ENCODE results near the gene VSIG4.
"Not testable (repeated sequence)": the region's sequence is repeated elsewhere in the genome, so short reads cannot be mapped to it uniquely, and the experiment has no call there.

Gene VSIG4

DNA sequence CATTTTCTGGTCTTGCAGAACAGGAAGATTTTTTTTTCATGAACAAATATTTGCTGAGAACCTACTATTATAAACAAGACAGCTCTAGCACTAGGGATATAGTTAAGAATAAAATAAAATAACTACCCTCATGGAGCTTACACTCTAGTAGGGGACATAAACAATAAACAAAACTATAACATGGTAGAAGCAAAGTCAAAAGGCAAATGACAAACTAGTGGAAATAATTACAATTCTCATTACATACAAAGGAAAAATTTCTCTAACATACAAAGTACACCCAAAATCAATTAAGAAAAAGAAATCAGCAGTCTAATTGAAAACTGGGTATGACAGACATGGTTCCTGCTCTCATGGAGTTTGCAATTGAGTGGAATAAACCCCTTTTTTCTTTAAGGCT is 32.0 kb downstream of the VSIG4 start:
- no peak for DNase-seq

DNA sequence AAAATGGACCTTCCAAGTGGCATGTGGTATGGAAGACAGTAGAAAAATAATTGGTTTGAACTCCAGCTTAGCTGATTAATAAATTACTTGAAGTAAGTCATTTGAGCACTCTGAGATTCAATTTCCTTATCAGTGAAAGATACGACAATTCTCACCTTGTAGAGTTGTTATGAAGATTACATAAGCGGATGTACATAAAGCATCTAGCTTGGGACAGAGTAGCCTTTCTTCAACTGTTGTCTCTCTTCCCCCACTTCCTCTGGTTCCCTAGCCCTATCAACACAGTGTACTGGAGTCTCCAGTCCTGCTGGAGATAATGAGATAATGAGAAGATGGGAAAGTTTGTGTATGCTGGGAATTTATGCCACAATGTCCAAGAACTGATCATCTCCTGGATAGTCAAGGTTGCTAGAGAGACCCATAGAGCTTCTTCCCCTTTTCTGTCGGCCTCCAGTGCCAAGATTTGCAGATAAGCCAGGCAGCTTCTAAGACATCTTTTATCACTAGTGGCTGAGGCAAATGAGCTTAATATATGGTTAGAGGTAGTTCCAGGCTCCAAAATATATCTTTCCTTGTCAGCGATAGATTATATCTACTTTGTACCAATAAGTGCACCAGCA is 33.9 kb downstream of the VSIG4 start:
- no peak for DNase-seq

DNA sequence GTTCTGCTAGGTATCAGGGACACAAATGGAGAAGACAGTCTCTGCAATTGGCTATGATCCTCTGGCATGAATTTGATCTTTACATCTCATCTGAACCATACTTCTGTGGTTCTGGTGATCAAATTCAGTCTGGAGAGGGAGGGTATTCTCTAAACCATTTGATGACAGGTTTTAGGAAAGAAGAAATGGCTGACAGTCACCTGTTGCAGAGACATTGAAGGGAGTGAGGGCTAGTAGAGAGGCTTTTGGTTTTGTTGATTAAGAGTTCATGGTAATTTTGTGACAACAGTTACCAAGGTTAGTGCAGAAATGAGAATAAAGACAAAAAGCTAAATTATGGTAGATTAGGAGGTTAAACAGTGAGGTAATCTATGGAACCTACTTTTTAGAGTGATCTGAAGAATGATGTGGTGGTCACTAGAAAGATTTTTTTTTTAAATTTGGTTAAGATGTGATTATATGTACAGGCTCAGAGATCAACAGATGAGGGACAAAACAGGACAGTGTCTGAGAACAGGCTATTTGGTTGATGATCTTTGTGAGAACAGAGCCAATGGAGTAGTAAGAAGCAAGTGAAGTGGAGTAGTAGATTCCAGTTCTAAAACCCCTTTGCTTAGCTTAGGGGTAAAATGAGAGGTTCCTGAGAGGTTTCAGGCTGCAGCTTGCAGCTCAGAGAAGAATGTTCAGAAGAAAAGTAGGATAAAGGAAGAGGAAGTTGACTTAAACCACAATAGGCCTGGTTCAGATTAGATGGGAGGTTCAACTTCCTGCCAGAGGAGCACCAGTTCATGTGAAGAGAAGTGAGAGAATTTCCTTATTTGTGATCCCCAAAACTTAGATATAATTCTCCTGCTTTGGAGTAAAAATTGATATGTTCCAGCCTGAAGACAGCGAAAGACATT is 34.7 kb downstream of the VSIG4 start:
- no peak for DNase-seq

DNA sequence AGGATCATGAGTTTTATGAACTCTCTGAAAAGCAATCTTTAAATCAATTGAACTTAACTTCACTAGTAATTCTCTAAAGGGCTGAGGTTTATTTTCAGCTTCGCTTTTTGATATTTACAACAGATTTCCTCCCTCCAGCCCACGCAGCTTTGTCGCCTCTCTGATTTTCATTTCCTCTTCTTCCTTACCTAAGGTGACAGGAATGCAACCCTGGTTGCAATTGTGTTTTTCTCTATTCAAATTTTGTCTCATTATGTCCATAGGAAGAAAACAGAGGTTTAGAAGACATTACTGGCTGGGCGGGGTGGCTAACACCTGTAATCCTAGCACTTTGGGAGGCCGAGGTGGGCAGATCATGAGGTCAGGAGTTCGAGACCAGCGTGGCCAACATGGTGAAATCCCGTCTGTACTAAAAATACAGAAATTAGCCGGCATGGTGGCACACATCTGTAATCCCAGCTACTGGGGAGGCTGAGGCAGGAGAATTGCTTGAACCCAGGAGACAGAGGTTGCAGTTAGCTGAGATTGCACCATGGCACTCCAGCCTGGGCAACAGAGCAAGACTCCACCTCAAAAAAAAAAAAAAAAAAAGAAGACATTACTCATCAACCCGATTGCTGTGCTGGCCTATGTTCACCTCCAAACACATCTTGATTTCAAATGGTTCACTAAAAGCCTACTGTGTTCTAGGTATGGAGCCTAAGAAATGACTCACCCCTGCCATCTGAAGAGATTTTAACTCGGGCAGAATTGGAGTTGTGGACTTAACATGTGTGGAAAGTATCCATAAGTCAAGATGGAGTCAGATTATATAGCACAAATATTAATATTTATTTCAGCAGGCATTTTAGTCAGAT is 36.8 kb downstream of the VSIG4 start:
- DNase-seq = no peak

DNA sequence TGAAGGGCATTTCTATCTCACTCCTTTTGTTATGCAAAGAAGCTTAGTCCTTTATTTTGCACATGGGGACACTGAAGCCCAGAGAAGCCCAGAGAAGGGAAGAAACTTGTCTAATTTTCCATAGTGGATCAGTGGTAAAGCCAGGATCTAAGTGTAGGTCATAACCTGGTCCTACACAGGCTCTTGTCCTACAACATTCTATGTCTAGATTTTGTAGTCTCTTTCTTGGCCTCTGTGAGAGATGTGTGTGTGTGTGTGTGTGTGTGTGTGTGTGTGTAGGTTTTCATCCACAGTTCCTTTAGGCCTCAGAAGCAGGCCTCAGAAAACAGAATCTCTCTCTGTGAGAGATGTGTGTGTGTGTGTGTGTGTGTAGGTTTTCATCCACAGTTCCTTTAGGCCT is 38.3 kb downstream of the VSIG4 start:
- DNase-seq = no peak

DNA sequence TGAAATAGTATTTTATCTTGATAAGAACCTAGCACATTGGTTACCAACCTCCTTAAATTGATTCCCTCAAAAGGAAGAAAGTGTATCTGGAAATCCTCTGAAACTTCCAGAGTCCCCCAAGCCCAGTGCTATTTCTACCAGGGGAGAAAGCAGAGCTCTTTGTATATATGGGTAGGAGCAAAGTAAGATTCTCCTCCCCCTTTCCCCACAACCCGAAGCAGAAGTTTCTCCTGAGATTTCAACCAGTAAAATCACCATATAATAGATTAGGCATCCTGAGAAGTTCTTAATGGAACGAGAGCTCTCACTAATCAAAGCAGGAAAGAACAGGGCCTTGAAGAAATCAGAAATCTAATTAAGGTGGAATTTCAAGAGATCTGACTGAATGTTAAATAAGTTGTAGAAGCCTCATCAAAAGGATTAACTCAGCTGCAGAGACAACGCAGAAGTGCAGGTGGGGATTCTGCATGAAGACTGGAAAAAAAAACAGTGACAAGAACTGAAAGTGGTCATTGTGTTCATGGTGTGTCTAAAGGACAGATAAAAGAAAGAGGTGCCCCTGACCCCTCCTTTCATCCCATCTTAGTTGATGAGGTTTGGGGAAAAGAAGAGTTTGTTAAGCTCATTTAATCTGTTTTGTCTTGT is 39.1 kb downstream of the VSIG4 start:
- no peak for DNase-seq

DNA sequence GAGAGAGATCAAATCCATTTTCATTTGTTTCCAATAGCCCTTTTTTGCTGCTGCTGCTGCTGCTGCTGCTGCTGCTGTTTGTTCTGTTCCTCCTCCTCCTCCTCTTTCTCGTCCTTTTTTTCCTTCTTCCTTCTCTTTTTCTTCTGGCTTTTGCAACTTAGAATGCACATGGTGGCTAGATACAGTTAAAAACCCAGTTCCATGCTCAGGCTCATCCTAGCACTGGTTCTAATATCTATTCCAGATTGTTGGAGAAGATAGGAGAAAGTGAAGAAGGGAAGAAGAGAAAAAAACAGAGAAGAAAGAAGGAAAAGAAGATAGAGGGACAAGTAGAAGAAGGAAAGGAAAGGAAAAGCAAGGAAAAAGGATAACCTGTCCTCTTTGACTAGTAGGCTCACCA is 39.7 kb downstream of the VSIG4 start:
- DNase-seq = no peak

DNA sequence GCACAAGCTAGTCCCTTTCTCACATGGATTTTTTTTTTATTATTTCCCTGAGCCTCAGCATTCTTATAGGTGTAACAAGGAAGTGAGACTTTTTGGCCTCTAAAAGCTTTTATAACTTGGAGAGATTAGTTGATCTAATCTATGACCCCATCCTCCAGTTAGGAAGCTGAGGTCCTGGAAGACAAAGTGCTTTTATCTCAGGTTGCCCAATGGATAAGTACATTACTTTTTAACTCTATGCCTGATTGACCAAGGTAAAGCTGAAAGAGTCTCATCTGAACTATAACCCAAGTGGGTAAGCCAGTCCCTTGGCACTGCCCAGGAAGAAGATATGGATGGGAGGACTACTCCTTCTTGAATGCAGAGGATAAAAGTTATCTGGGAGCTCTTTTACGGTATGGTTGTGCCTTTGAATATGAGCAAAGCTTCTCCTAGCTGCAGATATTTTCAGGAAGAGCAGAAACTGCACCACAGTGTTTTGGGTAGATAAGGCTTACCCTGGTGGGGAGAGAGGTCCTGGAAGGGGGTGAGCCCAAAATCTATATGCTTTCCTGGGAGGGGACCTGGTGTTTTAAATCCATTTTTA is 40.2 kb downstream of the VSIG4 start:
- DNase-seq = no peak

DNA sequence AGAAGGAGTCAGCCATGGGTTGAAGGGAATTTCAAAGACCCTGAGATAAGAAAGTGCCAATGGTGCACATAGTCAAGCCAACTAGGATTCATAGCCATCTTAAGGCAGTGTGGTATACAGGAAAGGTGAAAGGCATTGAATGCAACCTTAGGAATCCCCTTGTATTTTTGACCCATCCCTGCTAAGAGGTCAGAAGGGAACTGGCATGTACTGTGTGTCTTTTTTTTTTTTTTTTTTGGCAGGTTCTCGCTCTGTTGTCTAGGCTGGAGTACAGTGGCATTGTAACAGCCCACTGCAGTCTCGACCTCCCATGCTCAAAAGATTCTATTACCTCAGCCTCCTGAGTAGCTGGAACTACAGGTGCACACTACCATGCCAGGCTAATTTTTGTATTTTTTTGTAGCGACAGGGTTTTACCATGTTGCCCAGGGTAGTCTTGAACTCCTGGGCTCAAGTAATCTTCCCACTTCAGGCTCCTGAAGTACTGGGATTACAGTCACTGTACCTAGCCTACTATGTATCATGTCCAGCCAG is 40.8 kb downstream of the VSIG4 start:
- no peak for DNase-seq

DNA sequence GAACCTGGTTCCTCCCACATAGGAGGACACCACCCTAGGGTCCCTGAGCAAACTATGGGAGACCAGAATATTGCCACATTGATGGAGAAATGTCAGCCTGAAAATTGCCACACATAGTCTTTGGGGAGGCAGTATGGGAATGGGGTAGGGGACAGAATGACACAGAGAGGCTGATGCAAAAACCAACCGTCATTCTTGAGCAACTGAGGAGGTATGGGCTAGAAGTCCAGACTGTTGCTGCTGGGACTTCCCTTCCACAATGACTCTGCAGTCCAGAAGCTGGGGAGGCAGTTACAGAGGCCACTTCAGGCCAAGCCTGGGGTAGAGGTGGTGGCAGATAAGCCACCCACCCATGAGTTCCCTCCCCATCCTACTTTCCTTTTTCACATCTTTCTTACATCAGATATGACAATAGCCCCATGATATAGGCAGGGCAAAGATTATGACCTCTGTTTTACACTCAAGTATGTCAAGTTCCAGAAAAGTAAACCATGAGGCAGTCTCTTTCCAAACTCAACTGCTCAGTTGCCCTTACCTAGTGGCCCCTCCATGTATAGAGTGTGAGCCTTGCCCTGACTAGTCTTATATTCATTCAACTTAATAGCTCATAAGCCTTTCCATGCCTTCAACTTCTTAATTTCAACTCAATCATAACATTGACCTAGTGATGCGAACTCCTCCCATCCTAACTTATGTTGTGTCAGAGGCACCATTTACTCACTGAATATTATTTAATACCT is 41.7 kb downstream of the VSIG4 start:
- no peak for DNase-seq

DNA sequence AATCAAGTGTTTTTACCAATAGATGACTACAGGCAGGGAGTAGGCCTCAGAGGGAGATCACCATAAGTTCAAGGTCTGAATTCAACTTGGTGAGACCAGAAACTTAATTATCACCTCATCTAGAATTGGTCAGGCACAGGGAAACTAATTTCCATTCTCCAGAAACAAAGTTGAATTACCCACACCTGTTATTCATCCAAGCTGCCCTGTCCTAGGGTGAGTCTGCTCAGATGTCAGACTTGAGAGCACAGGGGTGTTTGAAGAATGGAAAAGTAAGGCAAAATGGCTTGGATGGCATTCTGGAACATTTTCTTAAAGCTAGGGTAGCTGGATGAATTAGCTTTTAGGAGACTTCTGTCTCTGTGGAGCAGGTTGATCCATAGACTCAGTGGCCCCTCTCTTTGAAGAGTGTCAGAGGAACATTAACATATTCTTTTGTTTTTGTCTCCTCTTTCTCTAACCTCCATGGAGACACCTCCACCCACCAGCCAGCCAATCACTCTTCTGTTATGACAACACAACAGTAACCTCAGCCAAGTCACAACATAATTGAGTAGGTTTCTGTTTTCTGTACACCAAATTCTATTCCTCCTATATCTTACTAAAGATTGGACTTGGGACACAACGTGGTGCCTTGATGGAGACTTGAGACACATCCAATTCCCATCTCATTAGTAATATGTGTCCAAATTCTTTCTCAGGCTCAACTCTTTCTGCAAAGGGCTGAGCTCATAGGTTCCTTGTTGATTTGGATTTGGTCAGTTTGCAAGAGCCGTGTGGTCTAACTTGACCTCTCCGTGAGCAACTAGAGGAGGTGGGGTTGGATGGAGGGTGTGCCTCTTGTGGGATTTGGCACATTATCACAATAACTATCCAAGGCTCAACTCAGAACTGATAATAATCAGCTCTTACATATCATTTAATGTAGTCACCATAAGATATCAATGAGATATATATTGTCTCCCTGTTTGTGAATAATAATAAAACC is 45.1 kb downstream of the VSIG4 start:
- no peak for DNase-seq

DNA sequence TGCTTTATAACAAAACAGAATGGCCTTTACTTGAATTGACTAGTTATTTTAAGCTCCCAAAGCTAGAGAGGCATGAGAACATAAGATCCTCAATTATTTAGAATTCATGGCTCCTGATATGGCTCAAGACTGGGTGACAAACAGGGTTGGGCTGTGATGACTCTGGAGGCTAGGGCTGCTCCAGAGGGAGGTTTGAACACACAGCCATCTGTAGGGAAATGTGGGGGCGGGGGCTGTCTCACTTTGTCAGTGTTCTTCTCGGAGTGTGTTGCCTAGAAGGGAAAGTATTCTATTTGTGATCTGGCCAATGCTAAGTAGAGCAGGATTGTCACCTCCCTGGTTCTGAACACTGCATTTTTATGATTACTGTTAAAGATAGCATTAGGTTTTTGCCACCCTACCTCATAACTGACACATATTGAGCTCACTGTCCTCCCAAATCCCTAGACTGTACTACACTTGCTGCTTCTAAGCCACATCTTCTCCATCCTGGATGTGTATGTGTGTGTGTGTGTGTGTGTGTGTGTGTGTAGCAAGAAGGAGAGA is 45.9 kb downstream of the VSIG4 start:
- DNase-seq = no peak

DNA sequence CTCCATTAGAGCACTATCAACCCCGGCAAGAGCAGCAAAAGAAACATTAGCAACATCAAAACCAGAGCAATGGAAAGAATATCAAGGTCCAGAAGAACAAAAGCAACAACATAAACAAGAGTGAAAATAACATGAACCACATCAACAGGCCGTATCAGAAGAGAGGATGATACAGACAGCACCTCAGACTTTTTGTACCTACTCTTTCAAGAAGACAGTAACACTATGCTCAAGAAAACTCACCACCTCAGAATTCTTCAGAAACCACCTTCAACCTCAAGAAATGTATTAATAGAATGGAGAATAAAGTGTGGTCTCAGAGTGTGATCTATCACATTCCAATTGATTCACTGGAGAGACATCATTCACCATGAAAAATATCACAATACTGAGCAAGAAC is 46.5 kb downstream of the VSIG4 start:
- DNase-seq = no peak

DNA sequence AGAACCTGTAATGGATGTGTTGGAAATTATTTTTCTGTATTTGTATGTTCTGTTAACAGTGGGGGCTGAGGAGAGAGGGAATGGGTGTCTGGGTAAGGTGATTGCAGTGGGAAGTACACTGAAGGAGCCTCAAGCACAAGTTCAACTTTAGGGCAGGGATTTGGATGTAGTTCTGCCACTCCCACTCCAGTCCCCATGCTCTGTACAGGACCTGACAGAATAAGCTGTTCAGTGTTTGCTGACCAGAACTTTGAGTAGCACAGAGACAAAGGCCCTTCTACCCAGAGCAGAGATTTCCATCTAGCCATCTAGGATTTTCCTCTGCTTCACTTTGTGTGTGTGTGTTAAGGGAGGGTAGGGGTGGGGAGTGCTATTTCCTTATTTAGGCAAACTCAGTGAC is 49.2 kb downstream of the VSIG4 start:
- no peak for DNase-seq

DNA sequence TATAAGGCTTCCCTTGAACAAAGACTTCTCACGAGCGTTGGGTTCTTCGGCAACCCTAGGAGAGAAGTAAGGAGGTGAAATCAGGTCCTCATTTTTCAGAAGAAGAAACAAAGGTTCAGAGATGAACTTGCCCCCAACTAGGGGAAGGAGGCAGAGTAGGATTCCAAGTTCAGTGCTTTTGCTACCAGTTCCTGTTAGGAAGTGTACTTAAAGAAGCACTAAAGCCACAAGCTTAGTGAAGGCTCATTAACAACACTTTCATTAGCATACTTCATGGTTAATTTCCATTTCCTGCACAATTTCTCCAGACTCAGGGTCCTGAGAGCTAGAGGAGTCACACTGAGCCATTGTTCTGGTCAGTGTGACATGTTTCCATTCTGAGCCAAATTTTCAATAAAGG is 52.1 kb downstream of the VSIG4 start:
- no peak for DNase-seq

DNA sequence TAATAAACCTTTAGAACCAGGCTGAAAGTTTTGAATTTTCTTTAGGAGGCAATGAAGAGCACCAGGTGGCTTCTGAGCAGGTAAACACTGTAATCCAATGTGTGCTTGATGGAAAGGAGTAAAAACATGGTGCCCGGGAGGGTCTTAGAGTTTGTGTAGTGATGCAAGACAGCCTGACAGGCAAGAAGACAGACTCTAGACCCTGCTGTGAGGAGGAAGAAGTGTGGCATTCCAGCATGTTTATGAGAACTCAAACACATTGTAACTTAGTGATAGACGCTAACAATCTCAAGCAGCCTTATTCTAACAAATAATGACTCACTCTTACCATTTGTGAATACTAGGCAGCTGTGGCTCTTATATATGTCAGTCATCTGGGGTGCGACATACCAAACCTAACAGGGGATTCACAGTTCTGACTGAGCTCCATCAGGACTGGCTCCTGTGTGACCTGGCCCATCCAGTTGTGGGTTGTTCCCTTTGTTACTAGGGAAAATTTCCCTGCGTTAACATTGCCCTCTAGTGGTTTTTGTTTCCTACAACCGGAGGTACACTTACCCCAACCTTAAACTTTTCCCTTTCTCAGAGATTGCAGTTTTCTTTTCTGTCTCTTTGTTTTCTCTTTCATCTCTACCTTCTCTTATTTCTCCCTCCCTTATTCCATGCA is 53.8 kb downstream of the VSIG4 start:
- DNase-seq = no peak

DNA sequence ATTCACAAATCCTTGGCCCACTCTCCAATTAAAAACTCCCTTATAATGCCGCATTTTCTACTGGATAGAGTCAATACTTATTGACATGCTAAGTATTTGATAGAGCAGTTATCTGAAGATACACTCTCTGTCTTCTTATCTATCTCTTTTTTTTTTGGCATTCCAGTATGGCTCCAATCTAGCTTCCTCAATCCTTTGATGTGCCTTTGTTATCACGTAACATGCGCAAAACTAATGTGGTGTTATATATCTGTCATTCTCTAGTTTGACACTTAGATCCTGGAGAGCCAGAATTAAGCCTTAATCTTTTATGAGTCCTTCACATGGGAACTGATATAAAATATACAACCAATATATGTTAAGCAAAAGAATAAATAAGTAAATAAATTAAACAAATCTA is 54.7 kb downstream of the VSIG4 start:
- DNase-seq = no peak

DNA sequence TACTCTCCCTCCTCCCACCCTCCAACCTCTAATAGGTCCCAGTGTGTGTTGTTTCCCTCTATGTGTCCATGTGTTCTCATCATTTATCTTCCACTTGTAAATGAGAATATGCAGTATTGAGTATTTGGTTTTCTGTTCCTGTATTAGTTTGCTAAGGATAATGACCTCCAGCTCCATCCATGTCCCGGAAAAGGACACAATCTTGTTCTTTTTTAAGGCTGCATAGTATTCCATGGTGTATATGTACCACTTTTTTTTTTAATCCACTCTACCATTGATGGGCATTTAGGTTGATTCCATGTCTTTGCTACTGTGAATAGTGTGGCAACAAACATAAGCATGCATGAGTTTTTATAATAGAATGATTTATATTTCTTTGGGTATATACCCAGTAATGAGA is 62.7 kb downstream of the VSIG4 start:
- not testable (repeated sequence) for DNase-seq

DNA sequence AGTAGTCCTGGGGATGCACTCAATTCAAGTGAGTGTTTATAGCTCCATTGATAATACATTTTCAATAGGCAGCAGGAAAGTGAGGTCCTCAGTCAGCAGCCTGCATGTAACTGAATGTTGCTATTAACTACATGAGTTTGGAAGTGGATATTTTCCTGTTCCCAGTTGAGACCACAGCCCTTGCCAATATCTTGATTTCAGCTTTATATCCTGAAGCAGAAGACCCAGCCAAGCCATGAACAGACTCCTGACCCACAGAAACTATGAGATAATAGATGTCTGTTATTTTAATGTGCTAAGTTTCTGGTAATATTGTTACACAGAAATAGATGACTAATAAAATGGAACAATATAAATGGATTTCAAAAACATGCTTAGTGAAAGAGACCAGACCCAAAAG is 63.7 kb downstream of the VSIG4 start:
- DNase-seq = no peak

Data from effector CD8-positive, alpha-beta T cell (primary cell).